Heart right ventricle (tissue), 16 donors: ENCODE measurements around the gene ZNF414. TPM values are rescaled to one million over a fixed set of nuclear protein-coding genes. Genes with fewer than 3 reads are reported as not detected.

Experiments
- ATAC-seq, 8 donors: fragments of 200-7000 bp; cut with Tn5 transposase; one replicate each; pipeline ENCODE4 v1.9.1; 2020; ENCODE audit warnings: mild to moderate bottlenecking in 8 of 8, moderate library complexity in 8 of 8, moderate number of reproducible peaks in 1 of 8
- DNase-seq, 2 donors: peaks; one replicate each; pipeline ENCODE4 v3.0.0-alpha.2; 2020
- H3K27ac ChIP-seq, 10 donors: fragments of 200-600 bp; sonication (generic) in 2 of 10; one replicate each; pipeline versions ENCODE4 v1.5.0 to v1.8.0; 2020 to 2022; ENCODE audit warnings: mild to moderate bottlenecking in 3 of 10
- H3K27me3 ChIP-seq, 7 donors: fragments of 200-600 bp; one replicate each; pipeline ENCODE4 v1.8.0; 2021 to 2022; ENCODE audit warnings: mild to moderate bottlenecking in 2 of 7
- H3K36me3 ChIP-seq, 9 donors: fragments of 200-600 bp; sonication (generic) in 1 of 9; one replicate each; pipeline versions ENCODE4 v1.5.0 to v1.8.0; 2020 to 2022; ENCODE audit warnings: mild to moderate bottlenecking in 2 of 9
- H3K4me1 ChIP-seq, 9 donors: fragments of 200-600 bp; sonication (generic) in 1 of 9; one replicate each; pipeline versions ENCODE4 v1.5.0 to v1.8.0; 2020 to 2022; ENCODE audit warnings: mild to moderate bottlenecking in 4 of 9
- H3K4me3 ChIP-seq, 10 donors: fragments of 200-600 bp; sonication (generic) in 2 of 10; one replicate each; pipeline versions ENCODE4 v1.5.0 to v1.8.0; 2020 to 2022; ENCODE audit warnings: mild to moderate bottlenecking in 7 of 10, moderate library complexity in 2 of 10
- H3K9me3 ChIP-seq, 11 donors: fragments of 200-600 bp in 10 of 11; sonication (generic) in 2 of 11; one replicate each; pipeline versions ENCODE4 v1.5.0 to v1.8.0; 2013 to 2022; ENCODE audit warnings: mild to moderate bottlenecking in 2 of 11, control low read depth in 1 of 11, moderate library complexity in 1 of 11
- CTCF ChIP-seq, 9 donors: fragments of 200-600 bp; sonication (generic) in 2 of 9; IDR thresholded peaks; one replicate each; pipeline versions ENCODE4 v1.5.0 to v1.8.0; 2021 to 2022; ENCODE audit warnings: antibody characterized with exemption in 9 of 9, mild to moderate bottlenecking in 5 of 9, moderate library complexity in 1 of 9
- WGBS, 2 donors: extraction: QIAGEN DNeasy Blood & Tissue Kit; methylation state at CpG; one replicate each; pipeline ENCODE4 v1.1.7; 2013; ENCODE audit warnings: inconsistent platforms in 1 of 2; 5-methylcytosine and 5-hydroxymethylcytosine counted together
- intact Hi-C, 10 donors: fragments of 100-400 bp; cut with DNase I; formaldehyde crosslinking; loops; one replicate each; pipeline versions ENCODE4 v1.11.1 to v1.14.2; 2022
- polyA plus RNA-seq, 2 donors: library from polyadenylated mRNA; stranded (reverse); fragments of 200-250 nt; gene quantifications; one replicate each; pipeline ENCODE4 v1.2.3, GENCODE V29; 2013
- total RNA-seq, 10 donors: library from RNA; stranded (reverse); fragmentation: NEBNext Ultra II Directional in 3 of 10; extraction: Animal tissue kit (Norgen Biotek cat#: 25700) in 3 of 10; gene quantifications; one replicate each; pipeline versions ENCODE4 v1.2.1 to v1.2.4, GENCODE V29; 2021 to 2023
- donor health status: Arrhythmogenic right ventricular cardiomyopathy.
- donor health status: ischemic (EF 13 %, LVEDD 7.1; RV severe dilation, severe dysfunction).
- donor health status: healthy with polysubstance abuse.
- donor health status: DM: no; HTN: yes; CAD: no.
- donor health status: DM: no; HTN: no; CAD: no.
- donor health status: ischemic (EF 25% LVEDD 6.9; RV normal size, moderate dysfunction).
- donor health status: ischemic (EF 25% LVEDD 5.7; RV mildly dilated, moderate dysfunction).
- donor health status: healthy.
- donor health status: DM: yes; HTN: yes; CAD: no.
- donor health status: Ischemic cardiomyopathy.
- donor health status: ischemic (EF 35%, LVEDD 5.7; RV mildly dilated, moderate dysfunction).
- donor health status: nonischemic (EF 11% LVEDD 7.7; RV severe dilation, severe dysfunction).
- donor health status: DM: yes; HTN: yes; CAD: no.
- donor health status: PGD.
- donor health status: ischemic (EF 29% LVEDD 5.4; RV normal size, mild dysfunction).
- donor health status: nonischemic (EF 23%, LVEDD 6.1; RV moderate dilation, normal function).

Gene ZNF414
- total and polyA plus RNA-seq, 12 donors = 11.7 to 34.3 (median 17.7) TPM

DNA sequence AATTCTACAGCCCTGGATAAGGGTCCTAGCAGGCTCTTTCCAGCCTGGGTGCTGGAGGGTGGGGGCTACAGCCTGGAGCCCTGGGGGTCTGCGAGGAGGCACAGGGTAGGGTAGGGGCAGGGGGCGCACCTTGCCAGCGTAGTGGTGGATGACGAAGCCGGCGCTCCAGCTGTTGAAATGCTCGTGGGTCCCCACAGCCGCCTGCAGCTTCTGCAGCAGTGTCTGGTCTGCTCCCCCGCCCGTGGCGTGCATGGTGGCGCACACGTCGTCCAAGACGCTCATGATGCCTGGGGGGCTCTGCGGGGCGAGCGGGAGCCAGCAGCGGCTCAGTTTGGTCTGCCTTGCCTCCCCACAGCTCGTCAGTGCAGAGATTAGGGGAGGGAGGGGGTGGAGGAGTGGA, 30.2 kb upstream of the ZNF414 start:
- DNase-seq = no peak

DNA sequence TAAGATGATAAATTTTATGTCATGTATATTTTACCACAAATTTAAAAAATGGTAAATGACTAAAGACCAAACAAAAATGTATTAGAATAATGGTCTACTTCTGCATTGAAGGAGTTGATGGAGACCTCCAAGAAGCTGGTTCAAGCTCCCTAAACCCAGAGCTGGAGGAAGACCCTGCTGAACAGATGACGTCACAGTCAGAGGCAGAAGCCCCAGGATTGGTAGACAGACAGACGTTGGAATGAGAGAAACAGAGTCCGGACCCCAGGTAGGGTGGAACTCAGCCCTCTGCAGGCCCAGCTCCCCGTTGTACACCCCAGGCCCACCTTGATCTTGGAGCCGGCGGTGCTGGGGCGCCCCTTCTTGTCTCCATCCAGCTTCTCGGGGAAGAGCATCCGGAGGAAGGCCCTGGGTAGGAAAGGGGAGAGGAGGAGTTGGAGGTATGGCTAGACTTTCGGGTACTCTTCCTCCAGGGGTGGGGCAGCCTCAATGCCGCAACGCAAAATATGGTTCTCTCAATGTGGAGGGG, 25.7 kb upstream of the ZNF414 start:
- Histone ChIP-seq H3K36me3 (peaks cover 0 to 87% (median 0%) of the 10 kb centered on the region in 9 donors), H3K4me3 (no peak overlapping the region), H3K9me3 (no peaks in the 10 kb centered on the region), H3K4me1 (peaks cover 0 to 10% (median 0%) of the 10 kb centered on the region in 9 donors), H3K27me3 (no peaks in the 10 kb centered on the region), H3K27ac (no peak overlapping the region)
- DNase-seq (no peak), ATAC-seq (no peak)
- intact Hi-C loops = no loop called here
- TF ChIP-seq CTCF (IDR thresholded peaks at IDR 0.05) = no peak
- 91 to 96% methylated on average over 12 of the region's 12 CpGs for WGBS, 2 donors

More for the DNA sequence above, 30.2 kb upstream of the ZNF414 start:
- 97% methylated on average over 20 of the region's 20 CpGs for WGBS, 2 donors
- no peak for ATAC-seq
- H3K27ac ChIP-seq = no peak overlapping the region
- no peaks in the 10 kb centered on the region for H3K9me3 ChIP-seq
- no peak overlapping the region for H3K4me3 ChIP-seq
- peaks cover 0 to 10% (median 0%) of the 10 kb centered on the region in 9 donors for H3K4me1 ChIP-seq
- TF ChIP-seq CTCF (IDR thresholded peaks at IDR 0.05) = no peak
- H3K36me3 ChIP-seq = peaks cover 0 to 88% (median 0%) of the 10 kb centered on the region in 9 donors
- no peaks in the 10 kb centered on the region for H3K27me3 ChIP-seq
- intact Hi-C loops = no loop called here

DNA sequence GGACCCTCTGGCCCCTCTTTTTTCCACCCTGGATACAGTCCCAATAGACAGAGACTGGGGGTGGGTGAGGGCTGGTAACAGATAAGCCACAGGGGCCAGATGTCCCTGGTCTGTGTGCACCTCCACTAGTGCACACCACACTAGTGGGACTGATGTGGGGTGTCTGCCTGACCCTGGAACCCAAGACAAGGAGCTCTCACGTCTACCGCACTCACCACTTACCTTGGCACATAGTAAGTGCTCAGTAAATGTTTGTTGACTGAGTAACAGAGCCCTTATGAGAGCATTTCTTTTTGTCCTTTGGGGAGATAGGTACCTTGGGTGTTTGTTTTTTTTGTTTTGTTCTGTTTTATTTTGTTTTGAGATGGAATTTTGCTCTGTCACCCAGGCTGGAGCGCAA, 23.1 kb upstream of the ZNF414 start:
- WGBS, 2 donors = 93 to 97% methylated on average over 3 of the region's 3 CpGs
- intact Hi-C loops = no loop called here
- DNase-seq (no peak), ATAC-seq (no peak)
- no peak for TF ChIP-seq CTCF (IDR thresholded peaks at IDR 0.05)
- Histone ChIP-seq H3K9me3 (no peaks in the 10 kb centered on the region), H3K27ac (no peak overlapping the region), H3K36me3 (peaks cover 0 to 90% (median 0%) of the 10 kb centered on the region in 9 donors), H3K4me3 (no peak overlapping the region), H3K4me1 (peaks cover 0 to 10% (median 0%) of the 10 kb centered on the region in 9 donors), H3K27me3 (no peaks in the 10 kb centered on the region)

GRCh38 chr19:8536282-8536681, 22.3 kb upstream of the ZNF414 start:
- H3K27ac ChIP-seq = no peak overlapping the region
- intact Hi-C loops = no loop called here
- H3K9me3 ChIP-seq = no peaks in the 10 kb centered on the region
- DNase-seq = no peak
- no peak overlapping the region for H3K4me3 ChIP-seq
- peaks cover 0 to 91% (median 0%) of the 10 kb centered on the region in 9 donors for H3K36me3 ChIP-seq
- H3K4me1 ChIP-seq = peaks cover 0 to 10% (median 0%) of the 10 kb centered on the region in 9 donors
- no peak for TF ChIP-seq CTCF (IDR thresholded peaks at IDR 0.05)
- no peaks in the 10 kb centered on the region for H3K27me3 ChIP-seq
- 75 to 77% methylated on average over 22 of the region's 22 CpGs for WGBS, 2 donors
- ATAC-seq = no peak
